Panc1 (cell line): ENCODE data around the gene EXOC7. TPM values are rescaled to one million over a fixed set of nuclear protein-coding genes. Genes with fewer than 3 reads are reported as not detected.
"Not testable (repeated sequence)": the region's sequence is repeated elsewhere in the genome, so short reads cannot be mapped to it uniquely, and the experiment has no call there.

Experiments used
- ATAC-seq: fragments of 200-7000 bp; cut with Tn5 transposase; 2 replicates; pipeline ENCODE4 v1.9.1; 2020; ENCODE audit warnings: mild to moderate bottlenecking, moderate library complexity
- BruUV-seq: library from RNA; stranded (reverse); fragments of 400-500 nt; replicated peaks from 2 replicates; lab custom pipeline; 2021; lab: Mats Ljungman, UMichigan
- CTCF ChIA-PET: fragments of 300-600 bp; sonication (Branson Sonifier 250); formaldehyde crosslinking; loops from one replicate; lab custom pipeline; 2022; ENCODE audit warnings: antibody characterized with exemption; lab: Charles Lee
- POLR2A ChIA-PET: fragments of 300-600 bp; sonication (Branson Sonifier 250); formaldehyde crosslinking; loops from one replicate; lab custom pipeline; 2022; ENCODE audit warnings: antibody characterized with exemption; lab: Charles Lee
- DNase-seq: peaks from one replicate; pipeline ENCODE4 v3.0.0-alpha.2; 2010; ENCODE audit warnings: low read depth, low spot score
- H3K27ac ChIP-seq: 2 replicates; pipeline ENCODE4 v1.5.1; 2011; ENCODE audit warnings: mild to moderate bottlenecking, low read length, inconsistent platforms
- H3K27me3 ChIP-seq: fragments of 200-500 bp; sonication (Bioruptor generic); 2 replicates; pipeline ENCODE4 v1.6.0; 2014; ENCODE audit warnings: low read length, inconsistent platforms; ENCODE audit not compliant: control insufficient read depth, insufficient read depth
- H3K36me3 ChIP-seq: fragments of 200-500 bp; sonication (Bioruptor generic); 2 replicates; pipeline ENCODE4 v1.5.1; 2014; ENCODE audit warnings: inconsistent platforms, mild to moderate bottlenecking, low read length, moderate library complexity; ENCODE audit not compliant: control insufficient read depth, insufficient read depth
- H3K4me1 ChIP-seq: 2 replicates; pipeline ENCODE4 v1.5.1; 2011; ENCODE audit warnings: inconsistent platforms, mild to moderate bottlenecking, low read length, moderate library complexity; ENCODE audit not compliant: control insufficient read depth, insufficient read depth
- H3K4me3 ChIP-seq, 2 experiments: 2 replicates each; pipeline ENCODE4 v1.5.1; 2011 to 2012; ENCODE audit warnings: low read depth in 2 of 2, low read length in 2 of 2, mild to moderate bottlenecking in 2 of 2, inconsistent platforms in 1 of 2, moderate library complexity in 1 of 2
- H3K9me3 ChIP-seq: fragments of 200-500 bp; sonication (Bioruptor generic); 2 replicates; pipeline ENCODE4 v1.5.1; 2014; ENCODE audit warnings: low read depth, mild to moderate bottlenecking, inconsistent platforms, low read length, moderate library complexity; ENCODE audit not compliant: control insufficient read depth, insufficient read depth
- CTCF ChIP-seq: fragments of 450-650 bp; IDR thresholded peaks from 2 replicates; pipeline ENCODE4 v1.5.1; 2017; ENCODE audit warnings: mild to moderate bottlenecking
- POLR2AphosphoS5 ChIP-seq: IDR thresholded peaks from 2 replicates; pipeline ENCODE4 v1.6.1; 2012; ENCODE audit warnings: mild to moderate bottlenecking, low read depth, low read length, moderate library complexity
- REST ChIP-seq, 2 experiments: IDR thresholded peaks; 2 replicates each; pipeline ENCODE4 v1.6.1; 2011 to 2012; ENCODE audit warnings: low read depth in 2 of 2, control low read depth in 1 of 2, low read length in 1 of 2, mild to moderate bottlenecking in 1 of 2, moderate library complexity in 1 of 2; ENCODE audit not compliant: insufficient read depth in 1 of 2
- SIN3A ChIP-seq: IDR thresholded peaks from 2 replicates; pipeline ENCODE4 v1.6.1; 2012; ENCODE audit warnings: low read depth, mild to moderate bottlenecking, low read length, moderate library complexity, borderline replicate concordance; ENCODE audit not compliant: insufficient read depth
- TCF7L2 ChIP-seq: IDR thresholded peaks from 2 replicates; pipeline ENCODE4 v1.6.1; 2011; ENCODE audit warnings: mild to moderate bottlenecking, low read depth, low read length, inconsistent platforms
- in situ Hi-C: cut with HindIII; loops from 2 replicates; pipeline ENCODE4 v1.10.0; 2016; ENCODE audit warnings: low sequenced_read_pairs, low pct_unique_long_range_greater_than_20kb
- intact Hi-C: fragments of 100-400 bp; cut with micrococcal nuclease; formaldehyde crosslinking; loops from one replicate; pipeline ENCODE4 v1.10.0; 2022; ENCODE audit not compliant: unreplicated experiment
- total RNA-seq: library from RNA; stranded (reverse); gene quantifications from one replicate; pipeline ENCODE4 v1.2.1, GENCODE V29; 2021; ENCODE audit not compliant: unreplicated experiment

The EXOC7 gene
- total RNA-seq, 1 experiment from 2014 or later: 190 TPM

- BruUV-seq: no TSS peak
- POLR2A ChIA-PET: interaction anchor here (0.7 kb wide), 1 partner anchor 36 kb away, joined by 12 read pairs; no protein-coding TSS in a partner anchor
- intact Hi-C loops (no loop called here), in situ Hi-C loops (no loop called here)
- ATAC-seq (no peak), DNase-seq (no peak)
- H3K4me1 ChIP-seq: no peaks in the 10 kb centered on the region
- CTCF ChIA-PET: interaction anchor here (0.6 to 0.7 kb wide), 2 partner anchors 11 to 48 kb away, joined by 3 to 5 read pairs; no protein-coding TSS in a partner anchor
- H3K36me3 ChIP-seq: peaks cover 26% of the 10 kb centered on the region
- TF ChIP-seq CTCF (no peak), REST (IDR thresholded peaks at IDR 0.05; ENCODE audit: insufficient read depth in 1 of 2, low read depth in 2 of 2, low read length in 1 of 2) (no peak), SIN3A (no peak), POLR2AphosphoS5 (no peak), TCF7L2 (no peak)
- H3K27ac ChIP-seq: no peak overlapping the region
- no peaks in the 10 kb centered on the region for H3K9me3 ChIP-seq
- no peaks in the 10 kb centered on the region for H3K27me3 ChIP-seq
- no peak overlapping the region for H3K4me3 ChIP-seq
Observed at GRCh38 chr17:76046064-76046463, 57.5 kb downstream of the EXOC7 start.

GRCh38 chr17:76044475-76045007, 59.0 kb downstream of the EXOC7 start:
- BruUV-seq, H3K27me3 ChIP-seq, H3K27ac ChIP-seq, POLR2A ChIA-PET, ATAC-seq, intact Hi-C loops, H3K4me1 ChIP-seq, DNase-seq, in situ Hi-C loops, H3K4me3 ChIP-seq, CTCF ChIA-PET, H3K9me3 ChIP-seq: not testable (repeated sequence)
- H3K36me3 ChIP-seq: peaks cover 35% of the 10 kb centered on the region

- BruUV-seq, CTCF ChIA-PET, in situ Hi-C loops: not testable (repeated sequence)
Observed at GRCh38 chr17:76042868-76043267, 60.7 kb downstream of the EXOC7 start.

More at GRCh38 chr17:76042868-76043267, 60.7 kb downstream of the EXOC7 start:
- POLR2A ChIA-PET, H3K4me1 ChIP-seq, H3K4me3 ChIP-seq, intact Hi-C loops, H3K27me3 ChIP-seq, DNase-seq, H3K9me3 ChIP-seq, H3K27ac ChIP-seq, ATAC-seq: not testable (repeated sequence)
- H3K36me3 ChIP-seq: peaks cover 38% of the 10 kb centered on the region
